ENCODE data around the gene SLC24A3. TPM values are rescaled to one million over a fixed set of nuclear protein-coding genes. Genes with fewer than 3 reads are reported as not detected.

SLC24A3 gene
- total RNA-seq, 1 donor from 2014 or later = not detected

DNA sequence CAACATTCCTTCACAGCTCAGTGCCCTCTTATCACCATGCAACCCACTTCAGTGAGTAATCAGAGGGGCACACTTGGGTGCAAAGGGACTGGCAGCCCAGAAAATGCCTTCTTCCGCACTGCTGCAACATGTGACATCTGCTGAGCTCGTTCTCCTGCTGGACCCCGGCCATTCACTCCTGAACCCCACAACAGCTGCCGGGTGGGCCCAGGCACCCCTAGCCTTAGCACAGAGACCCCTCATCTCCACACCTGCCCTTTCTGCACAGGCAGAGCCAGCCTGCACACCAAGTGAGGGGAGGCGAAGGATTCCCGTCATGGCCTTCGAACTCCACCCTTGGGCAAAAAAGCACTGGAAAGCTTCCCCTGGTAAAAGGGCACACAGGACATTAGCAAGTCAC, 381.3 kb downstream of the SLC24A3 start:
- Mint-ChIP-seq H3K27ac (no peak overlapping the region), H3K36me3 (ENCODE audit: low read depth) (no peaks in the 10 kb centered on the region), H3K4me1 (no peaks in the 10 kb centered on the region), H3K4me3 (no peak overlapping the region), H3K9me3 (no peaks in the 10 kb centered on the region), H3K27me3 (peaks cover 4% of the 10 kb centered on the region)
- ChIA-PET CTCF (no interaction called here), POLR2A (no interaction called here)
- DNase-seq = no peak
- intact Hi-C loops (cut with micrococcal nuclease) = no loop called here
- no peak for ATAC-seq (ENCODE audit: low read depth)
- TF ChIP-seq, protein P1, sequence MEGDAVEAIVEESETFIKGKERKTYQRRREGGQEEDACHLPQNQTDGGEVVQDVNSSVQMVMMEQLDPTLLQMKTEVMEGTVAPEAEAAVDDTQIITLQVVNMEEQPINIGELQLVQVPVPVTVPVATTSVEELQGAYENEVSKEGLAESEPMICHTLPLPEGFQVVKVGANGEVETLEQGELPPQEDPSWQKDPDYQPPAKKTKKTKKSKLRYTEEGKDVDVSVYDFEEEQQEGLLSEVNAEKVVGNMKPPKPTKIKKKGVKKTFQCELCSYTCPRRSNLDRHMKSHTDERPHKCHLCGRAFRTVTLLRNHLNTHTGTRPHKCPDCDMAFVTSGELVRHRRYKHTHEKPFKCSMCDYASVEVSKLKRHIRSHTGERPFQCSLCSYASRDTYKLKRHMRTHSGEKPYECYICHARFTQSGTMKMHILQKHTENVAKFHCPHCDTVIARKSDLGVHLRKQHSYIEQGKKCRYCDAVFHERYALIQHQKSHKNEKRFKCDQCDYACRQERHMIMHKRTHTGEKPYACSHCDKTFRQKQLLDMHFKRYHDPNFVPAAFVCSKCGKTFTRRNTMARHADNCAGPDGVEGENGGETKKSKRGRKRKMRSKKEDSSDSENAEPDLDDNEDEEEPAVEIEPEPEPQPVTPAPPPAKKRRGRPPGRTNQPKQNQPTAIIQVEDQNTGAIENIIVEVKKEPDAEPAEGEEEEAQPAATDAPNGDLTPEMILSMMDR (IDR thresholded peaks at IDR 0.05) = no peak

DNA sequence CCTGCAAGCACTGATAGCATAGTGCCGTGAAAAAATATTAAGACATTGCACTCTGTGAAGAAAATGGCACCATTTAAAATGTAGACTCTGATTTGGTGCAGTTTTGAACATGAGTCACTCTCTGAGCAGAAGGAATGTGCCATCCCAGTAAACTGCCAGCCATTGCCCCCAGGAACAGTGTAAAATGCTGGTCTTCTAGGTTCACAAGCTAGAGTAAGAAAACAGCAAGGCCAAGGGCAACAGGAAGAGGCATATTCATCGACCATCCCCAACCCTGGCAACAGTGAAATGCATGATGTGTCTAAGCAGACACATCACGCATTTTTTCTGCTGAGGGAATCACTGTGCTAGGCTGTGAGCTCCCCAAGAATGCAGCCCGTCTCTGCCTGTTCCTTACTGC, 382.5 kb downstream of the SLC24A3 start:
- Mint-ChIP-seq H3K9me3 (no peaks in the 10 kb centered on the region), H3K4me3 (no peak overlapping the region), H3K4me1 (no peaks in the 10 kb centered on the region), H3K27me3 (peaks cover 4% of the 10 kb centered on the region), H3K27ac (no peak overlapping the region), H3K36me3 (ENCODE audit: low read depth) (no peaks in the 10 kb centered on the region)
- POLR2A ChIA-PET = no interaction called here
- DNase-seq (no peak), ATAC-seq (ENCODE audit: low read depth) (no peak)
- CTCF ChIA-PET = no interaction called here
- TF ChIP-seq, protein P1 (IDR thresholded peaks at IDR 0.05) = no peak
- intact Hi-C loops (cut with micrococcal nuclease) = no loop called here

DNA sequence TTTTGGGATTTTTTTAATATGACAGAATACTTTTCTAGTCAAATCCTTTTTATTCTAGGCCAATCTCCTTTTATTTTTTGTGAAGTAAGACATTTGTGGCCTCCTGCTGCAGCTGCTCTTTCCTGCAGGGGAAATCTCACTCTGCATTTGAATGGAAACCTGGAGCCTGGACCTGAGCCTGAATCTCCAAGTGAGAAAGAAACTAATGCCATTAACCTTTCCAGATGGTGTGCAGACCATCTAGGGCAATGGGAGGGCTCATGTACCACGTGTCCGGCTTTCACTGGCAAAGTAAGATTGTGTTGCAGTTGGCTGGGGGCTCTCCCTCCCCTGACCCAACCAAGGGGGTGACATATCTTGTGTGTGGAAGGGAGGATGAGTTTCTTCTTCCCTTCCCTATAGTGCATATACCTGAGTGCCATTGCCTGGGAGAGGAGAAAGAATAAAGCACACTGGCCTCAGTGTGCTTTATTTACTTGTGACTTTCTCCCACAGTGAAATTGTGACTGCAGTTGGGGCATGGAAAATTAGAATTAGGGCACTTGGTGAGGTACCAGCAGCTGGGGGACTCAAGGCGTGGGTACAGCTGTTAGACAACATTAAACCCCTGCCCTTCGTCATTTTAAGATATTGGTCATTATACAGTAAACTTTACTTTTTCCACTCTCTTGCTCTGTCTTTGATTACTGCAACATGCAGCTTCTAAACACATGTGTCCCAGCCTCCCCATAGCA, 385.8 kb downstream of the SLC24A3 start:
- no peak for ATAC-seq (ENCODE audit: low read depth)
- Mint-ChIP-seq H3K27ac (no peak overlapping the region), H3K27me3 (peaks cover 4% of the 10 kb centered on the region), H3K36me3 (ENCODE audit: low read depth) (no peaks in the 10 kb centered on the region), H3K4me1 (no peaks in the 10 kb centered on the region), H3K9me3 (no peaks in the 10 kb centered on the region), H3K4me3 (no peak overlapping the region)
- DNase-seq = no peak
- ChIA-PET CTCF (no interaction called here), POLR2A (no interaction called here)
- intact Hi-C loops (cut with micrococcal nuclease) = no loop called here
- TF ChIP-seq, protein P1 (IDR thresholded peaks at IDR 0.05) = no peak

DNA sequence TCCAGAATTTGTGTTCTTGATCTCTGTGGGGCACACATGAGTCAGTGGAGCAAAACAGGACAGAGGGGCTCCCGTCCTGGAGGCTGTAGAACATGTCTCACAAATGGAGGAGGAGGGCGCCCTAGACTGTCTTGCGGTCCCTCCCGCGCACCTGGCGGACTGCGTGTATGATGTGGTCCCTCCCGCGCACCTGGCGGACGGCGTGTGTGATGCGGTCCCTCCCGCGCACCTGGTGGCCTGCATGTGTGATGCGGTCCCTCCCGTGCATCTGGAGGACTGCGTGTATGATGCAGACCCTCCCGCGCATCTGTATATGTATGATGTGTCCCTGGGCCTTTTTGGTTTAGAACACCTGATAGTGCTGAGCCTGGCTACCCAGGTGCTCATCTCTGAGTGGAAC, 386.8 kb downstream of the SLC24A3 start:
- DNase-seq (no peak), ATAC-seq (ENCODE audit: low read depth) (no peak)
- Mint-ChIP-seq H3K4me1 (no peaks in the 10 kb centered on the region), H3K9me3 (no peaks in the 10 kb centered on the region), H3K4me3 (no peak overlapping the region), H3K36me3 (ENCODE audit: low read depth) (no peaks in the 10 kb centered on the region), H3K27ac (no peak overlapping the region), H3K27me3 (peaks cover 4% of the 10 kb centered on the region)
- ChIA-PET POLR2A (no interaction called here), CTCF (interaction anchor here (1.2 kb wide), 1 partner anchor 17 kb away, joined by 3 read pairs; no protein-coding TSS in a partner anchor)
- TF ChIP-seq, protein P1 (IDR thresholded peaks at IDR 0.05) = no peak
- intact Hi-C loops (cut with micrococcal nuclease) = no loop called here

DNA sequence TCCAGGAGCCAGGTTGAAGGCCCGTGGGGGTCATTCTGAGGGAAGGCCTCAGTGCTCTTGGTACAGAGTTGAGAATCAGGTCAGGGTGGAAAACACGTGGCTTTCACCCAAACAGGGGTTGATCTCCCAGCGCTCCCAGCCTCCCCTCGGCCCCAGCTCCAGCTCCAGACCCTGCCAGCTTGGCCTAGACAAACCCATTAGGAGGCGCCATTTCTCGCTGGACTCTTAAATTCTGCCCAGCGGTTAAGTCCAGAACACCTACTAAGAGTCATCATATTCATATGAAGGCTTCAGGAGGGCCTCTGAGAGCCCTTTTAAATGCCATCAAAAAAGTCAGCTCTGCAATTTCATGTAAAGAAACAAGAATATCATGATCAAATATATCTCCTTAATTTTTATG, 387.6 kb downstream of the SLC24A3 start:
- peaks cover 4% of the 10 kb centered on the region for H3K27me3 Mint-ChIP-seq
- no peak for ATAC-seq (ENCODE audit: low read depth)
- ChIA-PET POLR2A (no interaction called here), CTCF (interaction anchor here (1.2 kb wide), 1 partner anchor 16 kb away, joined by 3 read pairs; no protein-coding TSS in a partner anchor)
- DNase-seq = no peak
- no peaks in the 10 kb centered on the region for H3K4me1 Mint-ChIP-seq
- TF ChIP-seq, protein P1 (IDR thresholded peaks at IDR 0.05) = no peak
- no peaks in the 10 kb centered on the region for H3K36me3 Mint-ChIP-seq (ENCODE audit: low read depth)
- intact Hi-C loops (cut with micrococcal nuclease) = no loop called here
- H3K27ac Mint-ChIP-seq = no peak overlapping the region
- H3K4me3 Mint-ChIP-seq = no peak overlapping the region
- H3K9me3 Mint-ChIP-seq = no peaks in the 10 kb centered on the region
